RWPE2 (cell line): ENCODE results near the gene GINM1.

Experiments used
- ATAC-seq: fragments of 200-7000 bp; cut with Tn5 transposase; 3 replicates; pipeline ENCODE4 v1.9.1; 2021; ENCODE audit warnings: low read depth
- DNase-seq: peaks from one replicate; pipeline ENCODE4 v3.0.0-alpha.2; 2020; ENCODE audit warnings: low spot score
- H3K27ac ChIP-seq: fragments of 450-650 bp; 2 replicates; pipeline ENCODE4 v1.5.1; 2017; ENCODE audit warnings: mild to moderate bottlenecking; ENCODE audit not compliant: poor library complexity, severe bottlenecking
- H3K27me3 ChIP-seq: fragments of 250-450 bp; sonication (Bioruptor Pico); 2 replicates; pipeline ENCODE4 v1.5.1; 2021; ENCODE audit warnings: mild to moderate bottlenecking, moderate library complexity; ENCODE audit not compliant: insufficient read depth, poor library complexity, severe bottlenecking
- H3K36me3 ChIP-seq: fragments of 250-450 bp; sonication (Bioruptor Pico); 2 replicates; pipeline ENCODE4 v1.5.1; 2020; ENCODE audit warnings: low read depth, mild to moderate bottlenecking, moderate library complexity
- H3K4me1 ChIP-seq: fragments of 250-450 bp; sonication (Bioruptor Pico); 2 replicates; pipeline ENCODE4 v1.5.1; 2021; ENCODE audit warnings: mild to moderate bottlenecking, moderate library complexity; ENCODE audit not compliant: insufficient read depth, poor library complexity, severe bottlenecking
- H3K4me3 ChIP-seq: fragments of 250-450 bp; sonication (Bioruptor Pico); 2 replicates; pipeline ENCODE4 v1.5.1; 2021; ENCODE audit warnings: mild to moderate bottlenecking, moderate library complexity; ENCODE audit not compliant: severe bottlenecking
- H3K9me3 ChIP-seq: fragments of 250-450 bp; sonication (Bioruptor Pico); 2 replicates; pipeline ENCODE4 v1.5.1; 2021; ENCODE audit warnings: mild to moderate bottlenecking, moderate library complexity; ENCODE audit not compliant: severe bottlenecking
- TF ChIP-seq, protein P1 (sequence below): fragments of 450-650 bp; IDR thresholded peaks from one replicate; pipeline ENCODE4 v1.5.1; 2017; ENCODE audit warnings: mild to moderate bottlenecking, moderate library complexity; ENCODE audit not compliant: poor library complexity, severe bottlenecking

GINM1 gene

DNA sequence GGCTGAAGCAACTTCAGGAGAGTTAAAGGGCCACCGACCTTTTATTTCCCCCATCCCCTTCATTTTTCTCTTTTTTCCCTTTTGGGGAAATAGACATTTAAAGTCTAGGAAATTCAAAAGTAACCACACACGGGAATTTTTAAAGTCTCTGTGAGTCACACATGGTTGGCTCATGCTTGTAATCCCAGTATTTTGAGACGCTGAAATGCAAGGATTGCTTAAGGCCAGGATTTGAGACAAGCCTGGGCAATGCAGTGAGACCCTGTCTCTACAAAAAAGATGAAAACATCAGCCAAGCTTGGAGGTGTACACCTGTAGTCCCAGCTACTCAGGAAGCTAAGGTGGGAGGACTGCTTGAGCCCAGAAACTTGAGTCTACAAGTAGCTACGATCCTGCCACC lies 48.2 kb downstream of the GINM1 start:
- H3K27ac ChIP-seq, result no peak overlapping the region
- H3K4me3 ChIP-seq, result no peak overlapping the region
- H3K9me3 ChIP-seq, result no peaks in the 10 kb centered on the region
- DNase-seq, result no peak
- H3K4me1 ChIP-seq, result no peaks in the 10 kb centered on the region
- H3K27me3 ChIP-seq, result no peaks in the 10 kb centered on the region
- TF ChIP-seq, protein P1, sequence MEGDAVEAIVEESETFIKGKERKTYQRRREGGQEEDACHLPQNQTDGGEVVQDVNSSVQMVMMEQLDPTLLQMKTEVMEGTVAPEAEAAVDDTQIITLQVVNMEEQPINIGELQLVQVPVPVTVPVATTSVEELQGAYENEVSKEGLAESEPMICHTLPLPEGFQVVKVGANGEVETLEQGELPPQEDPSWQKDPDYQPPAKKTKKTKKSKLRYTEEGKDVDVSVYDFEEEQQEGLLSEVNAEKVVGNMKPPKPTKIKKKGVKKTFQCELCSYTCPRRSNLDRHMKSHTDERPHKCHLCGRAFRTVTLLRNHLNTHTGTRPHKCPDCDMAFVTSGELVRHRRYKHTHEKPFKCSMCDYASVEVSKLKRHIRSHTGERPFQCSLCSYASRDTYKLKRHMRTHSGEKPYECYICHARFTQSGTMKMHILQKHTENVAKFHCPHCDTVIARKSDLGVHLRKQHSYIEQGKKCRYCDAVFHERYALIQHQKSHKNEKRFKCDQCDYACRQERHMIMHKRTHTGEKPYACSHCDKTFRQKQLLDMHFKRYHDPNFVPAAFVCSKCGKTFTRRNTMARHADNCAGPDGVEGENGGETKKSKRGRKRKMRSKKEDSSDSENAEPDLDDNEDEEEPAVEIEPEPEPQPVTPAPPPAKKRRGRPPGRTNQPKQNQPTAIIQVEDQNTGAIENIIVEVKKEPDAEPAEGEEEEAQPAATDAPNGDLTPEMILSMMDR, result no peak
- peak; percentile 41; the same call in 1 of the 3 replicates for ATAC-seq
- peaks cover 15% of the 10 kb centered on the region for H3K36me3 ChIP-seq

DNA sequence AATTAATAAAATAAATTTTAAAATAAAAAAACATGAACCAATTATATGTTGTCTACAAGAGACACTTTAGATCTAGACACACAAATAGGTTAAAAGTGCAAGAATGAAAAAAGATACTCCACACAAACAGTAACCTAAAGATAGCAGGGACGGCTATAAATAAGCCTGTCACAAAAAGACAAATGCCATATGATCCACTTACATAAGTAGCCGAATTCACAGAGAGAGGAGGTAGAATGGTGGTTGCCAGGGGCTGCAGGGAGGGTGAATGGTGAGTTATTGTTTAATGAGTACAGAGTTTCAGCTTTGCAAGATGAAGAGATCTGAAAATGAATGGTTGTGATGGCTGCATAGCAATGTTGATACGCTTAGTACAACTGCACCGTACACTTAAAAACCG lies 49.6 kb downstream of the GINM1 start:
- DNase-seq (no peak), ATAC-seq (no peak)
- no peak overlapping the region for H3K27ac ChIP-seq
- H3K36me3 ChIP-seq, result peaks cover 16% of the 10 kb centered on the region
- H3K4me3 ChIP-seq, result no peak overlapping the region
- no peaks in the 10 kb centered on the region for H3K4me1 ChIP-seq
- TF ChIP-seq, protein P1, result no peak
- H3K9me3 ChIP-seq, result no peaks in the 10 kb centered on the region
- no peaks in the 10 kb centered on the region for H3K27me3 ChIP-seq

DNA sequence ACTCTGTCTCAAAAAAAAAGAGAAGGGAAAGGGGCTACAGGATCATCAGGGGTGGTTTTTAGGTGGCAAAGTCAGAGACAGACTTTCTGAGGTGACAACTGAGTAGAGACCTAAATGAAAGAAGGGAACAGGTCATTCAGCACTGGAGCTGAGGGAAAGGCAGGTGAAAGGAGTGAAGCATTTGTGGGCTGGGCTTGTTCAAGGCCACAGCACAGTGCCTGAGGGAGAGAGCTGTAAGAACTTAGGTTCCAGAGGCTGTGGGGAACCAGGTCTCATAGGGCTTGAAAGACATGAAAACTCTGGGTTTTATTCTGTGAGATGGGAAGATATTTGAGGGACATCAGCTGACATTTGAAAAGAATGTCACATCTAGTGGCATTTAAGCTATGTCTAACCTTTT lies 61.5 kb downstream of the GINM1 start:
- Histone ChIP-seq H3K27me3 (no peaks in the 10 kb centered on the region), H3K36me3 (peaks cover 39% of the 10 kb centered on the region), H3K4me3 (no peak overlapping the region), H3K9me3 (no peaks in the 10 kb centered on the region), H3K4me1 (no peaks in the 10 kb centered on the region), H3K27ac (no peak overlapping the region)
- TF ChIP-seq, protein P1, result no peak
- DNase-seq, result no peak
- no peak for ATAC-seq

DNA sequence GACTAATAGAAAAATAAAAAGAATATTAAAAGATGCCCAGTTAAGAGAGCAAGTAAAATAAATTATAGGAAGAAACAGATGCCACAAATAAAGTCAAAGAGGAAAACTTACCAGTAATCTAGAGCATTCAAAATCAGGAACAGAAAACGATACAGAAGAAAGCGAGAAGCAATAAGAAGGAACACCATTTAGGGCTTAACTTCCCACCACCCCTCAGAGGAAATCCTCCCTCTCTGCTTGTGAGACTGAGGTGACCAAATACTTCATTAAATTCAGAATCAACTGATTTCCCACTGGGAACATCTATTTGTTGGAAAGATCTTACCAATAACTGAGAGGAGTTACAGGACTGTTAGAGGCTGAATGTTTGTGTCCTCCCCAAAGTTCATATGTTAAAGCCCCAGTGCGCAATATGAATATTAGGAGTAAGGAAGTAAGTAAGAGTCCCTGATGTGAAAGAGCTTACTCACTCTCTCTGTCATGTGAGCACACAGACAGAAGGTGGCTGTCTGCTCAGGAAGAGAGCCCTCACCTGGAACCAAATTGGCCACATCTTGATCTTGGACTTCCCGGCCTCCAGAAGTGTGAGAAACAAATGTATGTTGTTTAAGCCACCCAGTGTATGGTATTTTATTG lies 62.8 kb downstream of the GINM1 start:
- DNase-seq, result no peak
- Histone ChIP-seq H3K36me3 (peaks cover 31% of the 10 kb centered on the region), H3K27ac (no peak overlapping the region), H3K9me3 (no peaks in the 10 kb centered on the region), H3K27me3 (no peaks in the 10 kb centered on the region), H3K4me1 (no peaks in the 10 kb centered on the region), H3K4me3 (no peak overlapping the region)
- ATAC-seq, result no peak
- TF ChIP-seq, protein P1, result no peak

DNA sequence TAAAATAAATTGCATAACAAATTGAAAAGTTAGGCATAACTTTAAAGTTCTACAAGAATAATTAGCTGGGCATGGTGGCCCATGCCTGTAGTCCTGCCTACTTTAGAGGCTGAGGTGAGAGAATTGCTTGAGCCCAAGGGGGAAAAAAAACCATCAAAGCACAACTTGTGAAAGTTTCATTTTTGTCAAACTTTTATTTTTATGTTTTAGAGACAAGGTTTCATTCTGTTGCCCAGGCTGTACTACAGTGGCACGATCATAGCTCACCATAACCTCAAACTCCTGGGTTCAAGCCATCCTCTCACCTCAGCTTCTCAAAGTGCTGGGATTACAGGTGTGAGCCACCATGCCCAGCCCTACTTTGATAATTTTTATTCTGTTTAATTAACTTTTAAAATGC lies 68.1 kb downstream of the GINM1 start:
- no peak for ATAC-seq
- peaks cover 46% of the 10 kb centered on the region for H3K36me3 ChIP-seq
- TF ChIP-seq, protein P1, result no peak

More for the DNA sequence above, 68.1 kb downstream of the GINM1 start:
- no peak for DNase-seq
- no peak overlapping the region for H3K4me3 ChIP-seq
- no peak overlapping the region for H3K27ac ChIP-seq
- no peaks in the 10 kb centered on the region for H3K4me1 ChIP-seq
- no peaks in the 10 kb centered on the region for H3K27me3 ChIP-seq
- H3K9me3 ChIP-seq, result no peaks in the 10 kb centered on the region
